ENCODE results near the gene ATAD2B.
A peak's percentile ranks its signal among the peaks of the same experiment; 100 is the strongest.

DNA sequence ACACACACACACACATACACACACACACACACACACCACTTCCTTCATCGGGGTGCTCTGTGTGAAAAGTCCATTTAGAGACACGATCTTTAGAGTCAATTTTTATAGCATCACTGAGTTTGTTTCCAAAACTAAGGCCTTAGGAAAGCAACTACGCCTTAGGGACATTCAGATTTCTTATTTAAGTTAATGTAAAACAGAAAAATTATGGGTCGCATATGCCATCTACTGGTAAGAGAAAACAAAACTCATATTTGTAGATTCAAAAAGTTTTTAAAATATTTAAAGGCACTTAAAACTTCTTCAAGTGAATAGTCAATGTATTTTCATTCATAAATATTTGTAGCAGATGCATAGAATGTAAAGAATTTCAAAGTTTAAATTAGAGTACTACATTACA is 166.2 kb downstream of the ATAD2B start:
- TF ChIP-seq SMC3 (IDR thresholded peaks at IDR 0.05; ENCODE audit: low read depth, low read length) (peak; percentile 43), FOS (IDR thresholded peaks at IDR 0.05; ENCODE audit: low read depth, low read length) (no peak), RFX5 (IDR thresholded peaks at IDR 0.05; ENCODE audit: low read depth, low read length) (no peak), MXI1 (IDR thresholded peaks at IDR 0.05; ENCODE audit: borderline replicate concordance, low read depth, low read length) (no peak), BHLHE40 (IDR thresholded peaks at IDR 0.05; ENCODE audit: low read depth, low read length) (no peak), CEBPB (IDR thresholded peaks at IDR 0.05; ENCODE audit: low read depth, low read length) (no peak), POLR2A (IDR thresholded peaks at IDR 0.05; ENCODE audit: low read depth, low read length) (no peak), MAFK (IDR thresholded peaks at IDR 0.05; ENCODE audit: low read depth, low read length) (no peak), CHD1 (IDR thresholded peaks at IDR 0.05; ENCODE audit: low read depth, low read length) (no peak), RCOR1 (IDR thresholded peaks at IDR 0.05; ENCODE audit: insufficient replicate concordance, low read length) (no peak), NFE2L2 (IDR thresholded peaks at IDR 0.05; ENCODE audit: low read depth, low read length) (no peak), MAZ (IDR thresholded peaks at IDR 0.05; ENCODE audit: borderline replicate concordance, low read depth, low read length) (no peak), ELK1 (IDR thresholded peaks at IDR 0.05; ENCODE audit: borderline replicate concordance, low read depth, low read length) (no peak)
- TF ChIP-seq, protein P1, sequence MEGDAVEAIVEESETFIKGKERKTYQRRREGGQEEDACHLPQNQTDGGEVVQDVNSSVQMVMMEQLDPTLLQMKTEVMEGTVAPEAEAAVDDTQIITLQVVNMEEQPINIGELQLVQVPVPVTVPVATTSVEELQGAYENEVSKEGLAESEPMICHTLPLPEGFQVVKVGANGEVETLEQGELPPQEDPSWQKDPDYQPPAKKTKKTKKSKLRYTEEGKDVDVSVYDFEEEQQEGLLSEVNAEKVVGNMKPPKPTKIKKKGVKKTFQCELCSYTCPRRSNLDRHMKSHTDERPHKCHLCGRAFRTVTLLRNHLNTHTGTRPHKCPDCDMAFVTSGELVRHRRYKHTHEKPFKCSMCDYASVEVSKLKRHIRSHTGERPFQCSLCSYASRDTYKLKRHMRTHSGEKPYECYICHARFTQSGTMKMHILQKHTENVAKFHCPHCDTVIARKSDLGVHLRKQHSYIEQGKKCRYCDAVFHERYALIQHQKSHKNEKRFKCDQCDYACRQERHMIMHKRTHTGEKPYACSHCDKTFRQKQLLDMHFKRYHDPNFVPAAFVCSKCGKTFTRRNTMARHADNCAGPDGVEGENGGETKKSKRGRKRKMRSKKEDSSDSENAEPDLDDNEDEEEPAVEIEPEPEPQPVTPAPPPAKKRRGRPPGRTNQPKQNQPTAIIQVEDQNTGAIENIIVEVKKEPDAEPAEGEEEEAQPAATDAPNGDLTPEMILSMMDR (conservative IDR thresholded peaks at IDR 0.05; ENCODE audit: low read depth, low read length) = peak; percentile 59
